ENCODE results near the gene SLC26A6.

The SLC26A6 gene

DNA sequence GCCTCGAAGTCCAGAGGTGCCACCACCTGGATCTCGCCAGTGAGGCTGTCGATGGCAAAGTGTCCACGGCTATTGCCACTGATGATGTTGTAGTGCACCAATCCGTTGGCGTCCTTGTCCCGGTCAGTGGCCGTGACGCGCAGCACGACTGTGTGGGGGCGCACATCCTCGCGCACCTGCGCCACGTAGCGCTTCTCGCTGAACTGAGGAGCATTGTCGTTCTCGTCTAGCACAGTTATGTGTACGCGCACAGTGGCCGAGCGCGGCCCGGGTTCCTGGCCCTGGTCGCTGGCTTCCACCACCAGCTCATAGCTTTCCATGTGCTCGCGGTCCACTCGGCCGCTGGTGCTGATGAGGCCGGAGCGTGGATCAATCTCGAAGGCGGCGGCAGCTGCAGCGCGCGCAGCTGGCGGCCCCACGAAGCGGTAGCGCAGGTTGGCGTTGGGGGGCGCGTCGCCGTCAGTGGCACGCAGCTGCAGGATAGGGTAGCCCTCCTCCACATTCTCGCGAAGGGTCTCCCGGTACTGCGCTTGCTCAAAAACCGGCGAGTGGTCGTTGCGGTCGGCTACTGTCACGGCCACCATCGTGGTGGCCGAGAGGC lies 25.6 kb upstream of the SLC26A6 start:
- no peak for DNase-seq

DNA sequence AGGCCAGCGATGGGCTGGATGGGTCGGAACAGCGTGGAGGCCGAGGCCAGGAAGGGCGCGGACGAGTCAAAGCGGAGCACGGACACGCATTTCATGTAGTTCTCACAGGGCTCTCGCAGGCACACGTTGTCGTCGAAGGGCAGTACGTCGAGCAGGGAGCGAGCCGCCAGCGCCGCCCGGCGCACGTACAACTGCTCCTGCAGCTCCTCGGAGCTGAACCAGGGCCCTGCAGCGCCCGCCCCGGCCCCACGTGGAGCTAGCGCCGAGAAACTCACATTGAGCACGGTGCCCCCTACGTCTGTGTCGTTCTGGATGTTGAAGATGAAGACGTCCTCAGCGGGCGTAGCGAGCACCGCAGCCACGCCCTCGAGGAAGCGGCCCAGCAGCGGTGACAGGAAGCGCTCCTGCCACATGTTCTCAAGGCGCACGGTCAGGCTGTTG lies 21.6 kb upstream of the SLC26A6 start:
- no peak for DNase-seq

DNA sequence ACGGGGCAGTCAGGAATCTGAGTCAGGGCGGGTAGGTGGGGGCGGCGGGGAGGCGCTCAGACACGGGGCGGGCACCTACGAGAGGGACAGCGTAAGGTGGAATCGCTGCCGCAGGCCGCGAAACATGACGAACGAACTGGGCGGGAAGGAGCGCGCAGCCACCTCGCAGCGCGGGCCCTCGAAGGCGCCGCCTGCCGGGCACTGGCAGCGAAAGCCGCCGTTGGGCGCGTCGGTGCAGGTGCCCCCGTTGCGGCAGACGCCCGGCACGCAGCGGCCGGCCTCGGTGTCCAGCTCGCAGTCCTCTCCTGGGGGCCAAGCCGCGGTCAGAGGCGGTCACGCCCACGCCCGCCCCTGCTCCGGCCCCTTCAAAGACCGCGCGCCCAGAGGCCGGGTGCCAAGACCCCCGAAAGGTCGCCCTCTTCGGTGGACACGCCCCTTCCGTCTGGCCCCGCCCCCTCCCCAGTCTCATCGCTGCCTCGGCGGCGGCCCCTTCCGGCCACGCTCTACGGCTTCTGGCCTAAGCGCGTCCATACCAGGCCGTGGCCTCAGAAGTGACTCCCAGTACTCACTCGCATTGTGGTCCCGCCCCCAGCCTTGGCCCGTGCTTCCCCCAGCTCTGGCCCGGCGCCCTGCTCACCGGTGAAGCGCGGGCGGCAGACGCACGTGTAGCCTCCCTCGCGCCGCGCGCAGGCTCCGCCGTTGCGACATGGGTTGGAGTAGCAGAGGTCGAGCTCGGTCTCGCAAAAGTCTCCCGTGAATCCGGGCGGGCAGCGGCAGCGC lies 21.0 kb upstream of the SLC26A6 start:
- DNase-seq = peak; percentile 92

DNA sequence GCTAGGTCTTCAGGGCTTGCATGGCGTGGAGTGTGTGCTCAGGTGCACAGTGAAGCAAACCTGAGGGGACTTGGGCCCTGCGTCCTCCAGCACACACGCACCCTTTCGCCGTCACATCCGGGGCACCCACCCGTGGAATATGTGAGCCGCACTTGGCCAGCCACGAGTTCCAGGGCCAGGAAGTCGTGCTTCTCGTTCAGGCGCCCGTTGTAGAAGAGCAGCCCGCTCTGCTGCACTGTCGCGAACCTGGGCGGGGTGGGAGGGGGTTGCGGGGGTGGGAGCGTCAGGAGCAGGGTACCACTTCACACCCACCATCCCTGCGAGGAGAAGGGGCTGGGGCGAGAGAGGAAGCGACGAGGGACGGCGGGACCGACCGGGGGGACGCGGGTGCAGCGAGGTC lies 20.3 kb upstream of the SLC26A6 start:
- peak; percentile 39 for DNase-seq

DNA sequence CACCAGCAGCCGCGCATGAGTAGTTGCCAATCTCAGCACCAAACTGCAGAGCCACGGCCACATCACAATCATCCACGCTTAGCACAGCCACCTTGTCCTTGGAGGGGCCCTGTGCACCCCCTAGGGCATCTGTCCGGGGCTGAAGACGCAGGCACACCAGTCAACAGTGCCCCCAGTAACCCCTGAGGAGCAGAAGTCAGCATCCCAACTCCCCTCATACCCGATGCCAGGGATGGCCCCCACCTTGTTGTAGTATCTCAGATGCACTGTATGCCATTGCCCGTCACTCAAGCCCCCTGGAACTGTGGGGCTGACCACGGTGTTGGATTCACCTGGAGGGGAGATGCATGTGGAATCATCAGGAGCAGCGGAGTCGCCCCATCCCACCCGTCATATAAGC lies 19.8 kb upstream of the SLC26A6 start:
- no peak for DNase-seq

DNA sequence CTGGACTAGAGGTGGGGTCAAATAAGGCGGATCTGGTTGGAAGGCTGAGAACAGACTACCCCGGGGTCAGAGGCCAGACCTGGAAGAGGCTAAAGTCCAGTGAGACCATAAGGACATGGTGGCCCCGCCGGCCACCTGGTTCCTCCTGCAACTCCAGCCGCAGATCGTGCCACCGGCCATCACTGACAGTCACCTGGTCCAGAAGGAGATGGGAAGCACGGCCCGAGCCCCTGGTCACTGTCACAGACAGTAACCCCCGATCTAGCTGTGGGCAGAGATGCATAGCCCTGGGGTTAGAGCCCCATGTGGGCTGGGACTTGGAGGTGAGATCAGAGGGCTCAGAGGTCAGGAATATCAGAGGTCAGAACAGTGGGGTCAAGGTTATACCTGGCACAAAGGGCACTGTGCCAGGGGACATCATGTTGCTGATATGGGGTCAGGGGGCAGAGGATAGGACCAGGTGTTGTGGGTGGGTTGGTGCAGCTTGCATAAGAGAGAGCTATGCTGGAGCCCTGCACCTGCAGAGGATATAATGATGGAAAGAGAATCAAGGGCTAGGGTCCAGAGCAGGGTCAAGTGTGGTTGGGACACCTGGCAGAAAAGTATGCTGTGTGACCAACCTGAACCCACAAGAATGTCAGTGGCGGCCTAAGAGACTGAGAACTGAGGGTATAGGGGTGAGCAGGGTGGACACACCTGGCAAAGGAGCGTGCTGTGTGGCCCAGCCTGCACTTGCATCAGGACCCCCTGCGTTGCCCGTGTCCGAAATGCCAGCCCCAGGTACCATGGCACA lies 17.9 kb upstream of the SLC26A6 start:
- DNase-seq = no peak

DNA sequence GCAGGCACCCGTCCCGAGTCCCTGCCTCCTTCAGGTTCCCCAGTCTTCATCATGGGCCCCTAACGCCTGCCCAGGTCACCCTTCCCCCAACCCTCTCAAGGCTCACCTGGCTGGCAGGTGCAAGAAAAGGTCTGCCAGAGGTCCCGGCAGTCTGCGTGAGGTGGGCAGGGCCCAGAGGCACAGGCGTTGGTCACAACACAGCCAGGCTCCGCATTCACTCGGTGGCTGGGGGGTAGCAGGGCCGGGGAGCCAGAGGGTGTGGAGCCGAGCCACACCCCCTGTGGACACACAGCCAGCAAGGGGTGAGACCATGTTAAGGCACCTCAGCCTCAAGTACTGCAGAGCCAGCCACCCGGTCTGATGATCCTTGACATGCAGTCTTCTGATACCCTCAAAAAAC lies 16.5 kb upstream of the SLC26A6 start:
- no peak for DNase-seq

DNA sequence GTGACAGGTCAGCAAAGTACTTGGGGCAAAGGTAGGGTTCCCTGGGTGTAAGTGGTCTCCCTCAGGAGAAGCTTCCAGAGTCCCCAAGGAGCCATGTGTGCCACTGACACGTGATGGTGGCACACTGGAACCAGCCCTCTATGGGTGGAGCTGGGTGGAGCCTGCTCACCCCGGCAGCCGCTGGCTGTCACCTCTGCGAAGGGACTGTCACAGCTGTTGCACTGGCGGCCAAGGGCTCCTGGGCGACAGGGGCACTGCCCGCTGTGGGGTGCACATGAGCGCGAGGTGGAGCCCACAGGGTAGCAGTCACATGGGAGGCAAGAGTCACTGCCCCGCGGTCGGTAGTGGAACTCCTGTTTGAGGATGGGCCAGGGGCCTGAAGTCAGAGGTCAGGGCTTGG lies 15.5 kb upstream of the SLC26A6 start:
- DNase-seq = peak; percentile 36

DNA sequence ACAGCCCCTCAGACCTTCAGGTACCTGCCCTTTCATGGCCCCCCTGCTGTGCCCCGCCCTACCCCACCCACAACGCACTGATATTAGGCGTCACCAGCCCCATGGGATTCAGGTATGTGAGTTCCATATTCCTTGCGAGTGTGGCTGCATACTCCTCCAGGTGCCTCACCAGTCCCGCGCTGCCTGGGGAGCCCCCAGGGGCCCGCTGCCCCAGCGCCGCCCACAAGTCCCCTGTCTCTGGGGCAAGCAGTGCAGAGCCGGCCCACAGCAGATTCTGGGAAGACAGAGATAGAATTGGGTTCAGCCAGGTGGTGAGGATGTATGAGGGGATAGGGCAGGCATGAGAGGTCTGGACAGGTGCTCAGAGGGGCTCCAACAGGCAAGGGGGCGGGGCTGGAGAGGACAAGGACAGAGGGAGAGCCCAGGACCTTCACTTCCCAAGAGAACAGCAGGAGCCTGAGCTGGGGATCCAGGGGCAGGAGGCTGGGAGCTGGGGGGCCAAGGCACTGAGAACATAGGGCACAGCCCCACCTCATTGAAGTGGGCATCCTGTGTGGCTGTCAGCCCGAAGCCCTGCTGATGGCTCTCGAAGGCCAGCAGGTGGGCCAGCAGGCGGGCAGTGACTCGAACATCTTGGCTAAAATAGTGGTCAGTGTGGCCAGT lies 13.1 kb upstream of the SLC26A6 start:
- DNase-seq = no peak

DNA sequence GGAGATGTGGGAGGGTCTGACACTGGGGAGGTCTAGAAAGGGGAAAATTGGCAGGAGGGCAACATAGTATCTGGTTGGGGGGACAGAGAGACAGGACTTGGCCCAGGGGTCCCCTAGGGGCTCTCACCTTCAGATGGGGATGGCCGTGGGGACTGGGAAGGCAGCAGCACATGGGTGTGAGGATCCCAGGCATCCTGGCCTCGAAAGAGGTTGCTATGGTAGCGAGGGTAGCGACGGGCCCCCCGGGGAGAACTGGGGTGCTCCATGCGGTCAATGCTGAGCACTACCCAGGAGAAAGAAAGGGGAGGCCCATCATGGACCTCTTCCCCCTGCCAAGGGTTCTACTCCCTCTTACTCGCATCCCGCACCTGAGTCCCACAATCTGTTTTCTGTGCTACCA lies 12.5 kb upstream of the SLC26A6 start:
- no peak for DNase-seq

DNA sequence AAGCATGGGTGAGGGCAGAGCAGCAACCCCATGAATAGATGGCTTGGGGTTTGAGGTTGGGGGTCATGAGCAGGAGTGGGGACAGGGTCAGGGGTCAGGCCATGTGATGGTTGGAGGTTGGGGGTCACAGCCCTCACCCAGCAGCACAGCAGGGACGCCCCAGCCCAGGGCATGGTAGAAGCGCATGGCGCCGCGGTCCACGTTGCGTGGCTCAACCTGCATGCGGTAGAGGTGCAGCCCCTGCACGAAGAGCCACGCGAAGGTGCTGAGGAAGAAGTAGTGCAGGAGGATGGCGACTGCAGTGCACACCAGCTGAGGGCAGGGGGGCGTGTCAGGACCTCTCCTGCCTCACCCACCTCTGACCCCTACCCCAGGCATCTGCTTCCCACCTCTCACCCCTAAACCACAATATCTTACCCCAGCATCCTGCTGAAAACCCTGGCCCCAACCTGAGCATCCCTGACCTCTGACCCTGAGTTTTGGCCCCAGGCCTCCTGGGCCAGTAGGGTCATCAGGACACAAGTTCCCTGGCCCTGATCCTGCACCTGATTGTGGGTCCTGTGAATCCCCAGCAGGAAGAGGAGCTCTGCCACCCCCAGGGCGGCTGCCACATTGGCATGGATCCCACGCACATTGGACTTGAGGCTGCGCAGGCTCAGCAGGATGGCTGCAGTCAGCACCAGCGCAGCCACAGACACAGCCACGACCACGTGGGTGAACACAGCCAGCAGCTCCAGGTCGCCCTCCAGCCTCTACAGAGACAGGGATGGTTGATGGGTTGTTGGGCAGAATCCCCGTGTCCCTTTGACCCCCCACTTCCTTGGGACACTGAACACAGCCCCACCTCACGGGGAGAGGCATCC lies 9.9 kb upstream of the SLC26A6 start:
- DNase-seq = no peak

DNA sequence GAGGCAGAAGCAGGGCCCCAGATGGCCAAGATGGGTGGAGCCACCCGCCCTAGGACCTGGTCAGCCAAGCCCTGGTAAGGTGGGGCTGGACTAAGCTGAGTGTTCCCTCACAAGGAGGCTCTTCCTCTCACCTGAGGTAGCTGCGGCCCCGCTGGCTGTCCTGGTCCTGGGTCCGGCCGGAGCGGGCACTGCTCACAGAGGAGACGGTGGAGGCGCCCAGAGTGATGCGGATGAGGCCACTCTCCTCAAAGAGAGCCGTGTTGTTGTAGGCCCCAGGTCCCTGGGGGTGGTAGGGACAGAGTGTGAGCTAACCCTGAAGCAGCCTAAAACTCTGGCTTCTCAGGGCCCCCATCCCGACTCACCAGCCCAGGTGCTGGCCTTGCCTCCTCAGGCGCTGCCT lies 7.3 kb upstream of the SLC26A6 start:
- no peak for DNase-seq

DNA sequence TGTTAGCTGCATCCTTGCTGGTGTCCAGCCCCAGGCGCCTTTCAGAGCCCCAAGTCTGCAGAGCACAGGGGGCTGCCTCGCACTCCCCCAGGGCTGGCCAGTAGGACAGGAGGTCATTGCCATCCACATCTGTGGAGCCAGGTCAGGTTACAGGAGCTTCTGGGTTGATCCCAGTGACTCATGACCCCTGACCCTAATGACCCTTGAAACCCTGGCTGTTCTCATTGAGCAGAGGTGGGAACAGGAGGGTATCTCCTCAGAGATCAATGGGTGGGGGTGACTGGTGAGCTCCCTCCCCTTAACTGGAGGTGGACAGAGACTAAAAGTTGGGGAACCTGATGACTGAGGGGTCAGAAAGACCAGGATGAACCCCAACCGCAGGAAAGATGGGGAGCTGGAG lies 6.1 kb upstream of the SLC26A6 start:
- no peak for DNase-seq

DNA sequence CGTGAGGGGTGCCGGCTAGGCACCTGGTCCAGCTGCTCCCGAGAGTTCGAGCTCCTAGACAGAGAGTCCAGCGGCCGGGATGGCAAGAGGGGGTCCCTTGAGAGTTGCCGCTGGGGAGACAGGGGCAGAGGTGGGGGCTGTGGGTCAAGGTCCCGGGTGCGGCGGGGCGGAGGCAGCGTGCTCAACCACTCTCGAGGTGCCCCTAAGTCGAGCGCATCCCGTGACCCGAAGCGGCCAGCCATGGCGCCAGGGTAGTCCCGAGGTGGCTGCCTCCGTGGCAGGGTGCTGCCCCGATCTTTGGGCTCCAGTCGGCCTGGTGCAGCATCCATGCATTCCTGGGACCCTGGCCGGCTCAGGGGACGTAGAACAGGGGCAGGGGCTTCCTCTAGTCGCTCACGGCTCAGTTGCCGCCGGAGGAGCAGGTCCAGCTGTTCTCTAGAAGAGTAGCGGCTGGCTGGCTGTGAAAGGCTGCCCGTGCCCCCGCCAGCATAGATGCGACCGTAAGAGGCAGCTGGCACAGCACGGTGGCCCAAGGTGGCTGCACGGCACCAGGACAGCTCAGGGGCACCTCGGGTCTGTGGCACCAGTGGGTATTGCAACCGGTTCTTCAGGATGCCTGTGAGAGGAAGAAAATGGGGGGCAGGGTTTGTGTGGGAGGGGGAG lies 4.8 kb upstream of the SLC26A6 start:
- no peak for DNase-seq

DNA sequence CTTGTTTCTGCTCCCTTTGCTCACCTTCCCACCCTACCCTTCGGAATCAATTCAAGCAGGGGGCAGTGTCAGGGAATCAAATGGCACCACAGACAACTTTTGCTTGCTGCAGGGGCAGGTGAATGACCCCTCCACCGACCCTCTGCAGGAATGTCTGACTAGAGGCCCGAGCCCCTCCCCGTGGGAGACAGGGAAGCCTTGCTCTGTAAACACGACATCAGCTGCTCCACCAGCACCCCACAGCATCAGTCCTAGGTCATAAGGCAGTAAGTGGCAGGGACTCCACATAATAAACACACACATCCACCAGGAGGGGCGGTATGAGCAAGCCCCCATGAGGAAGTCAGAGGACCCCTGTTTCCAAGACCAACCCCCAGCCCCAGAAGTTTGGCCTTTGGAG lies 2.0 kb upstream of the SLC26A6 start:
- DNase-seq = no peak

DNA sequence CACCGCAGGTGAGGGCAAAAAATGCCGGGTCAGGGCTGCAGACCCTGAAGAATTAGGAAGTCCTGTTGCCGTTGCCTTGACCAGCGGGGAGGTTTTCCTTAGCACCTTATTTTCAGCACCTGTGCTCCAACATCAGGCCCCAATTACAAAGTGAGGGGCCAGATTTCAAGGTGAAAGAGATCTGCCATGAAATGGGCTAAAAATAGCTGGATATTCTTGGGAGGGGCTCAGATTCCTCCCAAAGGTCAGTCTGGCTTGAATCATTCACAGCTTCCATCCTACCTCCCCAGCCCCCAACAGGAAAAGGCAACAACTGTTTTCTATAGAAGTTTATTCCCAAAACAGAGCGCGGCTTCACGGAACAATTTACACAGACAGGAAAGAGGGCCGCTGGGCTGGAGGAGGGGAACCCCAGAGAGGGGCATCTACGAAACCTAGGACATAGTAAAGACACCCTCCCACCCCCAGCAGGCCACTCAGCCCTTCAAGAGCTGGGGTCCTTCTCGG lies 941 bp upstream of the SLC26A6 start:
- no peak for DNase-seq

DNA sequence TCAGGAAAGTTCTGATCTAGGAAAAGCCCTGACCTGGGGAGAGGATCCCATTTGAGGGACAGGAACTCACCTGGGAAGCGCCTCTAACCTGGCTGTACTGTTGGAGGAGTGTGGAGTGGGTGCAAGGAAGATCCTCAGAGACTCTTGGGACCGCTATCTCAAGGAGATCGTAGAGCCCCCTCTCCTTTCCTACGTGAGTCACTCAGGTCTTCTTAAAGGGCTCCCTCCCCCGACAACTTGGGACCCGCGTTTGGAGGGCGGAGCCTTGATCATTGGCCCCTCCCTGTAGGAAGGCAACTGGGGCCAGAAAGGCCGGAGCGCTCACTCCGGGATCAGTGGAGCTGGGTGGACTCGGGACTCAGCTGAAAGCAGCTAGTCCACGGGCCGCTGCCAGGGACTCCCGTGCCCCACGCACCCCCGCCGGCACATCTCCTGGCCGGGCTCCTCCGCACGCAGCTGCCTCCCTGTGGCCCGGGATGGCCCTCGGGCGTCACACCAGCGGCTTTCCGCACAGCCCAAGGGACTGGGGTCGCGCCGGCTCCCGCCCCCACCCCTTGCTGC lies 520 bp downstream of the SLC26A6 start:
- DNase-seq = peak; percentile 81

DNA sequence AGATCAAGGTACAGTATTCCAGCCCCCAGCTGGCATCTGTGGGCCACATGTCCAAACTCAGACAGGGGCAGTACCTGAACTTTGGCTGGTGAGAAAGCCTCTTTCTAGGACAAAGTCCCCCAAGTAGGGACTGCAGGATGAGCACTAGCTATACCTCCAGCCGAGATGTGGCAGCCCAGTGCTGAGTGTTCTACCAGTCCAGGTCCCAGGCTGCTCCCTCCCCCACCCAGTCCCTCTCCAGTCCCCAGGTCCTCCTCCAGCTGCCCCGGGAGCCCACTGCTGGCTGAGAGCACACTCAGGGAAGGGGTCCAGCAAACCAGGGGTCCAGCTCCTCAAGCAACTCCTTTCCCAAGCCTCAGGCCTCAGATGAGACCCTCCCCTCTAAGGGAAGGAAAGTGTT lies 1.5 kb downstream of the SLC26A6 start:
- DNase-seq = no peak

DNA sequence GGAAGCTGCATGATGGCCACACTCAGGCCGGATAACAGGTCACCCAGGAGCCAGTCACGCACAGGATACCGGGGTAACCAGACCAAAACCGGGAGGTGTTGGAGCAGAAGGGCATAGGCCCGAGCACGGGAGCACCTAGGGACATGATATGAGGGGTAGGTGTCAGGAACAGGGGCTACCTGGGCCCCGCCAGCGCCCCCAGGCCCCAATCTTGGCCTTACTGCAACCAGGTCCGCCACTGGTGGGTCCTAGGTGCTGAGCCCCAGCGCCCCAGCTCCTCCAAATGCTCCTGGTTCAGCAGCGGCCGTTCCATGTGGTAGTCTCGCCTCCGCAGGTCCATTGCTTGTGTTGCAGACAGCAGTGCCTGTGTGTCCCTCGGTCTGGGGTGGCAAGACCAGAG lies 2.0 kb downstream of the SLC26A6 start:
- no peak for DNase-seq

DNA sequence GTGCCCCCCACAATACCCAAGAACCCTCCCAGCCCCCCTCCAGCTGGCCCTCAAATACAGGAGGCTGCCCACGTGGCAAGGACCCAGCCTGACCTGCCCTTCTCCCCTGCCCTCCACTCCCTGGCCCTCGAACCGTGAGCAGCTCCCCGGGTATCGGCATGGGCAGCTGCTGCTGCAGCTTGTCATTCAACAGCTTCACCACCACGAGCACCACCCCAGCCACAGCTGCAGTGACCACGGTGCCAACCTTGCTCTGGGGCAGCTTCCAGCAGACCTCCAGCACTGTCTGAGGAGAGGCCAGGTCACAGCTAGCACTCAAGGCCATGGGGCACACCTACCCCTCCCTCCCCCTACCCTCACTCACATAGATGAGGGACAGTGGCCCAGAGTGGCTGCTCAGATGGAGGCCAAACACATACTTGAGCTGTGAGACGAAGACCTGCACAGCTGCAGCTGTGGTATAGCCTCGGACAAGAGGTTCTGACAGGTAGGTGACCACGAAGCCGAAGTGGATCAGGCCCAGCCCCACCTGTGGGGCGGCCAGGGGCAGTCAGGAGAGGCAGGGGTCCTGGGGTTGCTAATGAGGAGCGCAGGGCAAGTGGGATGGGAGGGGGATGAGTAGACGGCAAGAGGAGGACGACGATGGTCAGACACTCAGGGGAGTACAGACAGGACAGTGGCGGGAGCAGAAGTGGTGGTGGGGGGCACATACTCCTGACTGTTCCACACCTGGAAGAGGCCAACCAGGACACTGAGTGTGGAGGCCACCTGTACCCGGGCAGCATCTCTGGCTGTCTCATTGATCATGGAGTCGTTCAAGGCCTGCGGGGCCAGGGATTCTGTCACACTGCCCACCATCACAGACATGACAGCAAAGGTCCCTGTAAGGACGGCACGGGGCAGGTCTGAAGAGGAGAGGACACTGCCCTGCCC lies 3.5 kb downstream of the SLC26A6 start:
- DNase-seq = no peak
